Lung (tissue), 12 donors: ENCODE measurements around the gene USP24. TPM values are rescaled to one million over a fixed set of nuclear protein-coding genes. Genes with fewer than 3 reads are reported as not detected.

Source experiments
- ATAC-seq: fragments of 200-7000 bp; cut with Tn5 transposase; one replicate; pipeline ENCODE4 v1.9.1; 2020; ENCODE audit warnings: moderate number of reproducible peaks; ENCODE audit not compliant: insufficient read depth, low FRiP score
- DNase-seq, 3 donors: peaks; one replicate each; pipeline ENCODE4 v3.0.0-alpha.2; 2013 to 2017
- H3K27ac ChIP-seq, 2 donors: one replicate each; pipeline ENCODE4 v1.5.1; 2013; ENCODE audit warnings: mild to moderate bottlenecking in 2 of 2, moderate library complexity in 2 of 2, control low read depth in 1 of 2, inconsistent platforms in 1 of 2, low read depth in 1 of 2, low read length in 1 of 2
- H3K27me3 ChIP-seq, 3 donors: one replicate each; pipeline ENCODE4 v1.5.1; 2013; ENCODE audit warnings: low read length in 2 of 3; ENCODE audit not compliant: control insufficient read depth in 3 of 3, insufficient read depth in 3 of 3
- H3K36me3 ChIP-seq, 4 donors: one replicate each; pipeline ENCODE4 v1.5.1; 2013; ENCODE audit warnings: low read length in 4 of 4, mild to moderate bottlenecking in 1 of 4, moderate library complexity in 1 of 4; ENCODE audit not compliant: control insufficient read depth in 4 of 4, insufficient read depth in 4 of 4
- H3K4me1 ChIP-seq, 5 donors: one replicate each; pipeline ENCODE4 v1.5.1; 2013; ENCODE audit warnings: low read length in 5 of 5, mild to moderate bottlenecking in 2 of 5, moderate library complexity in 1 of 5; ENCODE audit not compliant: control insufficient read depth in 5 of 5, insufficient read depth in 5 of 5
- H3K4me3 ChIP-seq: one replicate; pipeline ENCODE4 v1.5.1; 2013; ENCODE audit warnings: mild to moderate bottlenecking, control low read depth, moderate library complexity
- H3K9ac ChIP-seq, 2 donors: one replicate each; pipeline ENCODE4 v1.5.1; 2013; ENCODE audit warnings: low read length in 2 of 2, control low read depth in 1 of 2; ENCODE audit not compliant: insufficient read depth in 1 of 2
- H3K9me3 ChIP-seq, 4 donors: one replicate each; pipeline ENCODE4 v1.5.1; 2013; ENCODE audit warnings: low read length in 3 of 4, mild to moderate bottlenecking in 1 of 4, moderate library complexity in 1 of 4; ENCODE audit not compliant: control insufficient read depth in 4 of 4, insufficient read depth in 3 of 4
- CTCF ChIP-seq: IDR thresholded peaks from 2 replicates; pipeline ENCODE4 v1.5.1; 2012; ENCODE audit warnings: mild to moderate bottlenecking; ENCODE audit errors: control extremely low read depth, extremely low read depth
- WGBS, 2 donors: extraction: QIAGEN DNeasy Blood & Tissue Kit; methylation state at CpG; one replicate each; pipeline ENCODE4 v1.1.7; 2013; 5-methylcytosine and 5-hydroxymethylcytosine counted together
- polyA plus RNA-seq, 2 donors: library from polyadenylated mRNA; stranded (reverse); fragments of 200-250 nt; gene quantifications; one replicate each; pipeline ENCODE4 v1.2.1, GENCODE V29; 2013
- total RNA-seq, 2 donors: library from RNA; depleted of rRNA in 1 of 2; stranded (reverse); fragments of >200 nt in 1 of 2; gene quantifications; one replicate each; pipeline ENCODE4 v1.2.1, GENCODE V29; 2014 to 2021
- donor health status: control.
- donor health status: control.
- donor health status: Bipolar disorder and iron deficiency.
- donor health status: healthy.
- donor health status: DM: yes; HTN: yes; CAD: no.

Gene USP24
- total and polyA plus RNA-seq, 4 donors, result 7.8 to 77.8 (median 23.6) TPM

GRCh38 chr1:55060133-55060999 is 154.8 kb downstream of the USP24 start:
- H3K4me3 ChIP-seq, result no peak overlapping the region
- no peak for DNase-seq
- no peak for ATAC-seq
- no peak for TF ChIP-seq CTCF
- WGBS, 2 donors, result 90% methylated on average over 14 of the region's 14 CpGs
- H3K27ac ChIP-seq, result no peak overlapping the region
- H3K27me3 ChIP-seq, result no peaks in the 10 kb centered on the region
- no peak overlapping the region for H3K9ac ChIP-seq
- peaks cover 0 to 4% (median 0%) of the 10 kb centered on the region in 5 donors for H3K4me1 ChIP-seq
- peaks cover 0 to 2% (median 0%) of the 10 kb centered on the region in 4 donors for H3K9me3 ChIP-seq
- peaks cover 0 to 4% (median 0%) of the 10 kb centered on the region in 4 donors for H3K36me3 ChIP-seq

GRCh38 chr1:55059302-55060132 is 155.6 kb downstream of the USP24 start:
- no peaks in the 10 kb centered on the region for H3K27me3 ChIP-seq
- no peak for DNase-seq
- H3K27ac ChIP-seq, result no peak overlapping the region
- TF ChIP-seq CTCF, result no peak
- no peak overlapping the region for H3K4me3 ChIP-seq
- ATAC-seq, result no peak
- peaks cover 0 to 4% (median 0%) of the 10 kb centered on the region in 4 donors for H3K36me3 ChIP-seq
- H3K9ac ChIP-seq, result no peak overlapping the region
- H3K9me3 ChIP-seq, result peaks cover 0 to 2% (median 0%) of the 10 kb centered on the region in 4 donors
- peaks cover 0 to 3% (median 0%) of the 10 kb centered on the region in 5 donors for H3K4me1 ChIP-seq
- WGBS, 2 donors, result 88 to 95% methylated on average over 14 of the region's 14 CpGs

- H3K9me3 ChIP-seq, result peaks cover 0 to 2% (median 0%) of the 10 kb centered on the region in 4 donors
- H3K27ac ChIP-seq, result no peak overlapping the region
- no peak overlapping the region for H3K4me3 ChIP-seq
- H3K27me3 ChIP-seq, result no peaks in the 10 kb centered on the region
- H3K9ac ChIP-seq, result no peak overlapping the region
- ATAC-seq, result no peak
- WGBS, 2 donors, result 92% methylated on average over 6 of the region's 6 CpGs
- H3K4me1 ChIP-seq, result no peaks in the 10 kb centered on the region
- peaks cover 0 to 4% (median 0%) of the 10 kb centered on the region in 4 donors for H3K36me3 ChIP-seq
- no peak for TF ChIP-seq CTCF
- DNase-seq, result no peak
Measured at GRCh38 chr1:55057956-55058298, 157.2 kb downstream of the USP24 start.
